ENCODE results near the gene ADO. TPM values are rescaled to one million over a fixed set of nuclear protein-coding genes. Genes with fewer than 3 reads are reported as not detected.

The ADO gene
- total RNA-seq, 4 donors from 2014 or later, result 10.0 to 16.0 (median 13.8) TPM

- Histone ChIP-seq H3K9me3 (no peaks in the 10 kb centered on the region), H3K27me3 (peaks cover 0 to 24% (median 4%) of the 10 kb centered on the region in 4 donors), H3K27ac (no peak overlapping the region), H3K36me3 (peaks cover 0 to 18% (median 0%) of the 10 kb centered on the region in 3 donors), H3K4me3 (no peak overlapping the region), H3K4me1 (peaks cover 23 to 56% (median 27%) of the 10 kb centered on the region in 3 donors)
- no peak for DNase-seq
- intact Hi-C loops (cut with DNase I), result loop anchor here (10.0 kb wide), 1 partner anchor 196 kb away; no protein-coding TSS in a partner anchor
- WGBS, 2 donors, result 85 to 89% methylated on average over 8 of the region's 8 CpGs
- TF ChIP-seq CTCF (IDR thresholded peaks at IDR 0.05) (no peak), POLR2A (IDR thresholded peaks at IDR 0.05) (no peak)
These were observed 5.8 kb downstream of the ADO start for GRCh38 chr10:62810156-62810902.

- intact Hi-C loops (cut with DNase I), result loop anchor here (10.0 kb wide), 1 partner anchor 197 kb away; no protein-coding TSS in a partner anchor
- Histone ChIP-seq H3K27me3 (peaks cover 0 to 31% (median 6%) of the 10 kb centered on the region in 4 donors), H3K4me1 (peaks cover 22 to 54% (median 26%) of the 10 kb centered on the region in 3 donors)
These were observed 6.8 kb downstream of the ADO start for GRCh38 chr10:62811159-62811875.

GRCh38 chr10:62812672-62813439 is 8.3 kb downstream of the ADO start:
- Histone ChIP-seq H3K27me3 (peaks cover 0 to 31% (median 6%) of the 10 kb centered on the region in 4 donors), H3K36me3 (peaks cover 0 to 18% (median 0%) of the 10 kb centered on the region in 3 donors), H3K4me3 (no peak overlapping the region), H3K4me1 (peaks cover 15 to 47% (median 16%) of the 10 kb centered on the region in 3 donors), H3K9me3 (no peaks in the 10 kb centered on the region), H3K27ac (no peak overlapping the region)
- no peak for DNase-seq
- intact Hi-C loops (cut with DNase I), result loop anchor here (10.0 kb wide), 1 partner anchor 198 kb away; no protein-coding TSS in a partner anchor
- WGBS, 2 donors, result 92 to 95% methylated on average over 8 to 12 of the region's 13 CpGs
- TF ChIP-seq CTCF (IDR thresholded peaks at IDR 0.05) (no peak), POLR2A (IDR thresholded peaks at IDR 0.05) (no peak)

More at GRCh38 chr10:62811159-62811875, 6.8 kb downstream of the ADO start:
- TF ChIP-seq CTCF (IDR thresholded peaks at IDR 0.05) (no peak), POLR2A (IDR thresholded peaks at IDR 0.05) (no peak)
- Histone ChIP-seq H3K9me3 (no peaks in the 10 kb centered on the region), H3K27ac (no peak overlapping the region), H3K4me3 (no peak overlapping the region), H3K36me3 (peaks cover 0 to 18% (median 0%) of the 10 kb centered on the region in 3 donors)
- no peak for DNase-seq
- WGBS, 2 donors, result 71 to 85% methylated on average over 10 of the region's 10 CpGs

GRCh38 chr10:62813453-62813852 is 8.9 kb downstream of the ADO start:
- no peak for TF ChIP-seq CTCF (IDR thresholded peaks at IDR 0.05)
- H3K4me1 ChIP-seq, result peaks cover 20 to 47% (median 22%) of the 10 kb centered on the region in 3 donors
- WGBS, 2 donors, result 97 to 98% methylated on average over 6 to 13 of the region's 27 CpGs
- no peaks in the 10 kb centered on the region for H3K9me3 ChIP-seq
- H3K36me3 ChIP-seq, result peaks cover 0 to 13% (median 0%) of the 10 kb centered on the region in 3 donors
- no peak overlapping the region for H3K4me3 ChIP-seq
- intact Hi-C loops (cut with DNase I), result loop anchor here (10.0 kb wide), 1 partner anchor 199 kb away; no protein-coding TSS in a partner anchor
- no peak for DNase-seq
- no peak overlapping the region for H3K27ac ChIP-seq
- H3K27me3 ChIP-seq, result peaks cover 0 to 37% (median 6%) of the 10 kb centered on the region in 4 donors
